GM12878 (cell line): ENCODE measurements around the gene SETBP1. TPM values are rescaled to one million over a fixed set of nuclear protein-coding genes. Genes with fewer than 3 reads are reported as not detected.

ENCODE experiments used
- ATAC-seq: fragments of 200-7000 bp; cut with Tn5 transposase; 3 replicates; pipeline ENCODE4 v1.9.1; 2020; ENCODE audit warnings: mild to moderate bottlenecking, moderate library complexity
- BruUV-seq: library from RNA; stranded (reverse); fragments of 400-500 nt; replicated peaks from 2 replicates; lab custom pipeline; 2021; lab: Mats Ljungman, UMichigan
- CTCF ChIA-PET: fragments of 300-600 bp; sonication (Branson Sonifier 250); formaldehyde crosslinking; extraction: SDS; loops from one replicate; lab custom pipeline; 2021; ENCODE audit warnings: inconsistent platforms; lab: Yijun Ruan, JAX
- POLR2A ChIA-PET: fragments of 350-600 bp; formaldehyde crosslinking; extraction: SDS; loops from one replicate; lab custom pipeline; 2021; ENCODE audit warnings: inconsistent platforms; lab: Charles Lee
- RAD21 ChIA-PET: fragments of 300-600 bp; sonication (Branson Sonifier 250); formaldehyde crosslinking; loops from one replicate; lab custom pipeline; 2023; ENCODE audit warnings: antibody characterized with exemption; ENCODE audit not compliant: unreplicated experiment; lab: Charles Lee
- SMC1A ChIA-PET: fragments of 300-600 bp; sonication (Branson Sonifier 250); formaldehyde crosslinking; loops from one replicate; lab custom pipeline; 2023; ENCODE audit not compliant: unreplicated experiment, uncharacterized antibody; lab: Charles Lee
- DNase-seq: peaks from one replicate; pipeline ENCODE4 v3.0.0-alpha.2; 2011; ENCODE audit warnings: low read depth, low spot score
- FAIRE-seq: peaks from 3 replicates; lab custom pipeline; 2011; peaks lifted over from hg19 to GRCh38; lab: Jason Lieb, UNC
- H2AFZ ChIP-seq: 2 replicates; pipeline ENCODE4 v1.6.0; 2011; ENCODE audit warnings: low read depth, low read length, control low read depth; ENCODE audit not compliant: control insufficient read depth
- H3K27ac ChIP-seq: 2 replicates; pipeline ENCODE4 v1.5.1; 2011; ENCODE audit warnings: control low read depth; ENCODE audit not compliant: control insufficient read depth, insufficient read depth
- H3K27me3 ChIP-seq, 2 experiments: replicated peaks in 1 of 2; 2 replicates each; pipeline versions ENCODE4 v1.6.0 to v1.6.1; 2011; ENCODE audit warnings: low read length in 1 of 2; ENCODE audit not compliant: control insufficient read depth in 2 of 2, insufficient read depth in 2 of 2
- H3K36me3 ChIP-seq, 2 experiments: 2 replicates each; pipeline ENCODE4 v1.5.1; 2011; ENCODE audit warnings: low read length in 1 of 2; ENCODE audit not compliant: control insufficient read depth in 2 of 2, insufficient read depth in 2 of 2
- H3K4me1 ChIP-seq: 2 replicates; pipeline ENCODE4 v1.6.1; 2011; ENCODE audit warnings: mild to moderate bottlenecking, low read length, moderate library complexity, mixed read lengths; ENCODE audit not compliant: control insufficient read depth, insufficient read depth
- H3K4me2 ChIP-seq: 2 replicates; pipeline ENCODE4 v1.6.0; 2011; ENCODE audit warnings: control low read depth; ENCODE audit not compliant: control insufficient read depth, insufficient read depth
- H3K4me3 ChIP-seq: fragments of 200-600 bp; sonication (generic); 2 replicates; pipeline ENCODE4 v1.5.1; 2016
- H3K79me2 ChIP-seq: 2 replicates; pipeline ENCODE4 v1.6.0; 2011; ENCODE audit warnings: low read length; ENCODE audit not compliant: control insufficient read depth, insufficient read depth
- H3K9ac ChIP-seq: 2 replicates; pipeline ENCODE4 v1.8.0; 2011; ENCODE audit warnings: low read length, control low read depth, mixed read lengths; ENCODE audit not compliant: control insufficient read depth, insufficient read depth
- H3K9me3 ChIP-seq: replicated peaks from 3 replicates; pipeline ENCODE4 v1.5.1; 2011; ENCODE audit warnings: mild to moderate bottlenecking, low read length; ENCODE audit not compliant: control insufficient read depth, insufficient read depth
- H4K20me1 ChIP-seq: 2 replicates; pipeline ENCODE4 v1.6.0; 2011; ENCODE audit not compliant: control insufficient read depth, insufficient read depth
- ATF7 ChIP-seq: fragments of 450-650 bp; IDR thresholded peaks from 2 replicates; pipeline ENCODE4 v1.6.1; 2016; ENCODE audit warnings: low read depth, mild to moderate bottlenecking
- BCL11A ChIP-seq: IDR thresholded peaks from 2 replicates; pipeline ENCODE4 v1.6.1; 2011; ENCODE audit warnings: low read depth, low read length
- CREB1 ChIP-seq: IDR thresholded peaks from 2 replicates; pipeline ENCODE4 v1.6.1; 2012; ENCODE audit warnings: low read depth, mild to moderate bottlenecking, inconsistent platforms
- KAT2A ChIP-seq: conservative IDR thresholded peaks from 2 replicates; pipeline ENCODE4 v1.6.1; 2011; ENCODE audit warnings: low read depth, low read length; ENCODE audit not compliant: control insufficient read depth
- RCOR1 ChIP-seq: conservative IDR thresholded peaks from 2 replicates; pipeline ENCODE4 v1.6.1; 2012; ENCODE audit warnings: low read depth, low read length, improper control_type of control experiment
- SMARCA5 ChIP-seq: fragments of 450-650 bp; IDR thresholded peaks from 2 replicates; pipeline ENCODE4 v1.6.1; 2017; ENCODE audit warnings: mild to moderate bottlenecking
- SMC3 ChIP-seq: IDR thresholded peaks from 2 replicates; pipeline ENCODE4 v1.6.1; 2011; ENCODE audit warnings: low read length, improper control_type of control experiment, borderline replicate concordance
- ZNF24 ChIP-seq: fragments of 450-650 bp; IDR thresholded peaks from 2 replicates; pipeline ENCODE4 v1.6.1; 2017; ENCODE audit warnings: antibody characterized with exemption, mild to moderate bottlenecking
- WGBS: methylation state at CpG from one replicate; pipeline ENCODE4 v1.1.6; 2016; ENCODE audit warnings: low lambda C conversion rate; ENCODE audit not compliant: insufficient replicate concordance, insufficient coverage; ENCODE audit errors: missing lambda C conversion rate; 5-methylcytosine and 5-hydroxymethylcytosine counted together
- in situ Hi-C: fragments of 300-500 bp; cut with MboI; formaldehyde crosslinking; loops from 9 replicates; pipeline ENCODE4 v1.14.3; 2018; ENCODE audit warnings: mixed read lengths
- intact Hi-C: fragments of 100-400 bp; cut with micrococcal nuclease; formaldehyde crosslinking; loops from one replicate; pipeline ENCODE4 v1.14.2; 2022; ENCODE audit not compliant: unreplicated experiment
- polyA plus RNA-seq, 11 experiments: library from polyadenylated mRNA; depleted of rRNA in 4 of 11; unstranded in 6 of 11; stranded (reverse) in 5 of 11; fragments of >200 nt; fragmentation: Nextera tagmentation in 4 of 11; fragmentation: Illumina TruSeq in 1 of 11; extraction: Ambion mirVana in 4 of 11; extraction: Trizol in 1 of 11; gene quantifications; 1 replicate in 1 of 11; 2 replicates in 10 of 11; pipeline versions ENCODE4 v1.2.1 to v1.2.3, GENCODE V29; 2011 to 2016; ENCODE audit warnings: inconsistent platforms in 2 of 11, missing spikeins in 2 of 11, low read depth in 1 of 11
- total RNA-seq, 4 experiments: library from RNA; depleted of rRNA in 3 of 4; stranded (reverse); fragments of >200 nt in 3 of 4; fragmentation: Illumina TruSeq in 1 of 4; extraction: Trizol in 1 of 4; gene quantifications; 2 replicates each; pipeline versions ENCODE4 v1.2.1 to v1.2.3, GENCODE V29; 2013 to 2021
- TF ChIP-seq, protein P1 (sequence below): fragments of 450-650 bp; IDR thresholded peaks from 2 replicates; pipeline ENCODE4 v1.6.1; 2017; ENCODE audit warnings: low read depth, mild to moderate bottlenecking, moderate library complexity
- TF ChIP-seq, protein P2 (sequence below): fragments of 450-650 bp; IDR thresholded peaks from 2 replicates; pipeline ENCODE4 v1.6.1; 2017; ENCODE audit warnings: antibody characterized with exemption, mild to moderate bottlenecking, moderate library complexity

The SETBP1 gene
- total and polyA plus RNA-seq, 10 of the 15 experiments (the other 5 are each of a cell fraction or from before 2014, with no cell fraction given): 0.99 to 29.7 (median 8.3) TPM

- no peaks in the 10 kb centered on the region; the same call in 2 of the 3 replicates for H3K9me3 ChIP-seq
- CTCF ChIA-PET: no interaction called here
- SMC1A ChIA-PET: interaction anchor here (1.0 to 1.4 kb wide), 5 partner anchors 16 to 728 kb away, joined by 3 read pairs; no protein-coding TSS in a partner anchor
- in situ Hi-C loops (no loop called here), intact Hi-C loops (no loop called here)
- ATAC-seq: no peak
- H2AFZ ChIP-seq: no peak overlapping the region
- no peak overlapping the region for H3K9ac ChIP-seq
- H3K36me3 ChIP-seq: no peaks in the 10 kb centered on the region; a peak in 1 of 4 replicates
- no peak for FAIRE-seq
- peaks cover 30% of the 10 kb centered on the region for H3K4me1 ChIP-seq
- RAD21 ChIA-PET: interaction anchor here (1.3 kb wide), 1 partner anchor 68 kb away, joined by 3 read pairs; no protein-coding TSS in a partner anchor
- no peak overlapping the region for H3K4me2 ChIP-seq
- no peak overlapping the region for H3K27ac ChIP-seq
- 96% methylated on average over 8 of the region's 8 CpGs for WGBS
- no TSS peak for BruUV-seq
- H4K20me1 ChIP-seq: no peaks in the 10 kb centered on the region
- no peaks in the 10 kb centered on the region for H3K79me2 ChIP-seq
- H3K27me3 ChIP-seq: no peaks in the 10 kb centered on the region
- no peak for TF ChIP-seq BCL11A
- TF ChIP-seq SMC3: no peak
- TF ChIP-seq ATF7: no peak
- no peak for TF ChIP-seq KAT2A
- TF ChIP-seq, protein P1, sequence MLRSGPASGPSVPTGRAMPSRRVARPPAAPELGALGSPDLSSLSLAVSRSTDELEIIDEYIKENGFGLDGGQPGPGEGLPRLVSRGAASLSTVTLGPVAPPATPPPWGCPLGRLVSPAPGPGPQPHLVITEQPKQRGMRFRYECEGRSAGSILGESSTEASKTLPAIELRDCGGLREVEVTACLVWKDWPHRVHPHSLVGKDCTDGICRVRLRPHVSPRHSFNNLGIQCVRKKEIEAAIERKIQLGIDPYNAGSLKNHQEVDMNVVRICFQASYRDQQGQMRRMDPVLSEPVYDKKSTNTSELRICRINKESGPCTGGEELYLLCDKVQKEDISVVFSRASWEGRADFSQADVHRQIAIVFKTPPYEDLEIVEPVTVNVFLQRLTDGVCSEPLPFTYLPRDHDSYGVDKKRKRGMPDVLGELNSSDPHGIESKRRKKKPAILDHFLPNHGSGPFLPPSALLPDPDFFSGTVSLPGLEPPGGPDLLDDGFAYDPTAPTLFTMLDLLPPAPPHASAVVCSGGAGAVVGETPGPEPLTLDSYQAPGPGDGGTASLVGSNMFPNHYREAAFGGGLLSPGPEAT: no peak
- no peak for TF ChIP-seq ZNF24
- TF ChIP-seq SMARCA5: no peak
- no peak for TF ChIP-seq CREB1
- TF ChIP-seq RCOR1: no peak
- TF ChIP-seq, protein P2, sequence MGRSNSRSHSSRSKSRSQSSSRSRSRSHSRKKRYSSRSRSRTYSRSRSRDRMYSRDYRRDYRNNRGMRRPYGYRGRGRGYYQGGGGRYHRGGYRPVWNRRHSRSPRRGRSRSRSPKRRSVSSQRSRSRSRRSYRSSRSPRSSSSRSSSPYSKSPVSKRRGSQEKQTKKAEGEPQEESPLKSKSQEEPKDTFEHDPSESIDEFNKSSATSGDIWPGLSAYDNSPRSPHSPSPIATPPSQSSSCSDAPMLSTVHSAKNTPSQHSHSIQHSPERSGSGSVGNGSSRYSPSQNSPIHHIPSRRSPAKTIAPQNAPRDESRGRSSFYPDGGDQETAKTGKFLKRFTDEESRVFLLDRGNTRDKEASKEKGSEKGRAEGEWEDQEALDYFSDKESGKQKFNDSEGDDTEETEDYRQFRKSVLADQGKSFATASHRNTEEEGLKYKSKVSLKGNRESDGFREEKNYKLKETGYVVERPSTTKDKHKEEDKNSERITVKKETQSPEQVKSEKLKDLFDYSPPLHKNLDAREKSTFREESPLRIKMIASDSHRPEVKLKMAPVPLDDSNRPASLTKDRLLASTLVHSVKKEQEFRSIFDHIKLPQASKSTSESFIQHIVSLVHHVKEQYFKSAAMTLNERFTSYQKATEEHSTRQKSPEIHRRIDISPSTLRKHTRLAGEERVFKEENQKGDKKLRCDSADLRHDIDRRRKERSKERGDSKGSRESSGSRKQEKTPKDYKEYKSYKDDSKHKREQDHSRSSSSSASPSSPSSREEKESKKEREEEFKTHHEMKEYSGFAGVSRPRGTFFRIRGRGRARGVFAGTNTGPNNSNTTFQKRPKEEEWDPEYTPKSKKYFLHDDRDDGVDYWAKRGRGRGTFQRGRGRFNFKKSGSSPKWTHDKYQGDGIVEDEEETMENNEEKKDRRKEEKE: no peak
- DNase-seq: no peak
- no peak overlapping the region for H3K4me3 ChIP-seq
- POLR2A ChIA-PET: no interaction called here
Measured at GRCh38 chr18:44763327-44763726, 82.6 kb downstream of the SETBP1 start.
